ENCODE measurements around the gene MOCS1. TPM values are rescaled to one million over a fixed set of nuclear protein-coding genes. Genes with fewer than 3 reads are reported as not detected.

MOCS1 gene
- total and polyA plus RNA-seq, 9 of the 15 experiments (the other 6 are each of a cell fraction or from before 2014, with no cell fraction given): 0.69 to 12.7 (median 8.7) TPM

DNA sequence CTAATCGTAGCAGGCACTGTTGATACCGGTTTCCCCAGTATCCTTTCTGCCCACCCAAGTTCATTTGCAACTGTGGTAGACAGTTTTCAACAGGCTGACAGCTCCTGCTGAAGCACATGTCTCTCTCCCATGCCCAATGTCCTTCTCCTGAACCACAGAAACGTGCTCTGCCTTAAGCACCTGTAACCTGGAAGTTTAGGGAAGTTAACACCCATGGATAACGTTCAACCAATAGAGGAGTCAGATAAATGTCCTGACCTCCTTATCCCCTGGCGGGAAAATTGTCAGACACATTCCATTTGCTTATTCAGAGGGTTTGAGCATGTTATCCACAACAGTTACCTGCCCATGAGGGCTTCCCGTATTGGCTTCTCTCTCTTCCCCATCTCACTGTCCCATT is 29.8 kb upstream of the MOCS1 start:
- Histone ChIP-seq H4K20me1 (replicated peaks; ENCODE audit: control insufficient read depth, insufficient read depth, low read length) (no peaks in the 10 kb centered on the region), H3K27me3 (ENCODE audit: control insufficient read depth in 2 of 2, insufficient read depth in 2 of 2, low read length in 2 of 2) (0 out of 5 replicates have a peak, but pooled peaks cover 0 to 3% of the 10 kb centered on the region in 2 experiments), H3K79me2 (ENCODE audit: control insufficient read depth, insufficient read depth, low read length) (no peaks in the 10 kb centered on the region), H3K9ac (ENCODE audit: insufficient read depth in 1 of 2, low read depth in 2 of 2, low read length in 2 of 2) (no peak overlapping the region), H3K4me3 (no peak overlapping the region), H3K27ac (ENCODE audit: extremely low read depth, low read depth, low read length) (no peak overlapping the region), H3K4me1 (replicated peaks in 1 of 2; ENCODE audit: control insufficient read depth in 2 of 2, insufficient read depth in 2 of 2, low read length in 2 of 2) (no peaks in the 10 kb centered on the region; a peak in 1 of 5 replicates), H3K4me2 (ENCODE audit: insufficient read depth, low read length) (no peak overlapping the region), H3K9me1 (ENCODE audit: control insufficient read depth, insufficient read depth, low read length) (no peaks in the 10 kb centered on the region), H2AFZ (ENCODE audit: low read depth, low read length) (no peak overlapping the region), H3K9me3 (replicated peaks; ENCODE audit: control insufficient read depth, insufficient read depth, low read depth, low read length) (no peaks in the 10 kb centered on the region), H3K36me3 (ENCODE audit: control insufficient read depth, insufficient read depth, low read length) (no peaks in the 10 kb centered on the region)
- intact Hi-C loops (cut with micrococcal nuclease) (no loop called here), in situ Hi-C loops (cut with MboI) (no loop called here)
- FAIRE-seq (no peak), DNase-seq (ENCODE audit: extremely low read depth in 1 of 4, low spot score in 3 of 4) (no peak), ATAC-seq (no peak)
- WGBS (ENCODE audit: insufficient coverage, low coverage, missing lambda C conversion rate): 4% methylated on average over 6 of the region's 6 CpGs
- CTCF ChIA-PET (ENCODE audit: low intra/inter-chr PET ratio): no interaction called here
- POLR2A ChIA-PET: interaction anchor here (0.6 kb wide), 1 partner anchor 28 kb away, joined by 3 read pairs; no protein-coding TSS in a partner anchor
- no TSS peak for BruUV-seq (replicated peaks)
- TF ChIP-seq ILK (tag; IDR thresholded peaks at IDR 0.05; ENCODE audit: borderline replicate concordance, low read depth) (no peak), ZNF354B (CRISPR knock-in tag; IDR thresholded peaks at IDR 0.05) (no peak), NCOA1 (IDR thresholded peaks at IDR 0.05; ENCODE audit: low read depth) (no peak), SFPQ (IDR thresholded peaks at IDR 0.05; ENCODE audit: low read depth, low read length) (no peak)
